GM19372 (cell line): ENCODE measurements around the gene ZFHX3.

Experiments
- ATAC-seq: cut with Tn5 transposase; IDR thresholded peaks from one replicate; pipeline ENCODE4 v1.9.1; 2021; ENCODE audit warnings: mild to moderate bottlenecking, low read depth, moderate library complexity; ENCODE audit not compliant: unreplicated experiment

The ZFHX3 gene

GRCh38 chr16:72814226-72814625, 233.7 kb downstream of the ZFHX3 start:
- no peak for ATAC-seq

- no peak for ATAC-seq
Measured at GRCh38 chr16:72812672-72813071, 235.3 kb downstream of the ZFHX3 start.

- no peak for ATAC-seq
Measured at GRCh38 chr16:72811876-72812275, 236.1 kb downstream of the ZFHX3 start.

GRCh38 chr16:72811188-72811720, 236.7 kb downstream of the ZFHX3 start:
- no peak for ATAC-seq

- ATAC-seq, result no peak
Measured at GRCh38 chr16:72810480-72810879, 237.4 kb downstream of the ZFHX3 start.

- ATAC-seq, result no peak
Measured at GRCh38 chr16:72809446-72809845, 238.5 kb downstream of the ZFHX3 start.

- no peak for ATAC-seq
Measured at GRCh38 chr16:72808754-72809153, 239.2 kb downstream of the ZFHX3 start.

- no peak for ATAC-seq
Measured at GRCh38 chr16:72807245-72807644, 240.7 kb downstream of the ZFHX3 start.

- ATAC-seq, result no peak
Measured at GRCh38 chr16:72805486-72805885, 242.4 kb downstream of the ZFHX3 start.

- no peak for ATAC-seq
Measured at GRCh38 chr16:72800524-72801161, 247.3 kb downstream of the ZFHX3 start.

GRCh38 chr16:72798264-72798663, 249.7 kb downstream of the ZFHX3 start:
- ATAC-seq, result no peak

- no peak for ATAC-seq
Measured at GRCh38 chr16:72797621-72798020, 250.3 kb downstream of the ZFHX3 start.

GRCh38 chr16:72796222-72796621, 251.7 kb downstream of the ZFHX3 start:
- ATAC-seq, result no peak

- no peak for ATAC-seq
Measured at GRCh38 chr16:72794986-72795385, 252.9 kb downstream of the ZFHX3 start.

GRCh38 chr16:72794319-72794718, 253.6 kb downstream of the ZFHX3 start:
- no peak for ATAC-seq

- no peak for ATAC-seq
Measured at GRCh38 chr16:72793716-72794115, 254.2 kb downstream of the ZFHX3 start.

- no peak for ATAC-seq
Measured at GRCh38 chr16:72793017-72793416, 254.9 kb downstream of the ZFHX3 start.

- ATAC-seq, result no peak
Measured at GRCh38 chr16:72791786-72792185, 256.1 kb downstream of the ZFHX3 start.

GRCh38 chr16:72789921-72790320, 258.0 kb downstream of the ZFHX3 start:
- no peak for ATAC-seq

GRCh38 chr16:72789465-72789864, 258.5 kb downstream of the ZFHX3 start:
- no peak for ATAC-seq

- ATAC-seq, result no peak
Measured at GRCh38 chr16:72788269-72788809, 259.6 kb downstream of the ZFHX3 start.

- peak; percentile 89 for ATAC-seq
Measured at GRCh38 chr16:72787514-72788268, 260.2 kb downstream of the ZFHX3 start.
